ENCODE results near the gene VRK1. TPM values are rescaled to one million over a fixed set of nuclear protein-coding genes. Genes with fewer than 3 reads are reported as not detected.

The VRK1 gene
- total RNA-seq, 1 donor: 34.0 TPM

GRCh38 chr14:96858643-96859042 lies 61.5 kb downstream of the VRK1 start:
- DNase-seq (ENCODE audit: low read depth): no peak
- H3K4me3 ChIP-seq (ENCODE audit: low read depth, low read length): no peak overlapping the region
- TF ChIP-seq CTCF (IDR thresholded peaks at IDR 0.05; ENCODE audit: insufficient read depth, low read length): no peak

- TF ChIP-seq CTCF (IDR thresholded peaks at IDR 0.05; ENCODE audit: insufficient read depth, low read length): no peak
- no peak overlapping the region for H3K4me3 ChIP-seq (ENCODE audit: low read depth, low read length)
- no peak for DNase-seq (ENCODE audit: low read depth)
Observed at GRCh38 chr14:96861568-96862310, 64.6 kb downstream of the VRK1 start.

GRCh38 chr14:96863327-96863985 lies 66.3 kb downstream of the VRK1 start:
- H3K4me3 ChIP-seq (ENCODE audit: low read depth, low read length): no peak overlapping the region
- no peak for TF ChIP-seq CTCF (IDR thresholded peaks at IDR 0.05; ENCODE audit: insufficient read depth, low read length)
- no peak for DNase-seq (ENCODE audit: low read depth)

GRCh38 chr14:96863986-96864330 lies 66.8 kb downstream of the VRK1 start:
- TF ChIP-seq CTCF (IDR thresholded peaks at IDR 0.05; ENCODE audit: insufficient read depth, low read length): no peak
- DNase-seq (ENCODE audit: low read depth): no peak
- no peak overlapping the region for H3K4me3 ChIP-seq (ENCODE audit: low read depth, low read length)

- TF ChIP-seq CTCF (IDR thresholded peaks at IDR 0.05; ENCODE audit: insufficient read depth, low read length): no peak
- no peak for DNase-seq (ENCODE audit: low read depth)
- no peak overlapping the region for H3K4me3 ChIP-seq (ENCODE audit: low read depth, low read length)
Observed at GRCh38 chr14:96867634-96868033, 70.5 kb downstream of the VRK1 start.

GRCh38 chr14:96874127-96874526 lies 76.9 kb downstream of the VRK1 start:
- H3K4me3 ChIP-seq (ENCODE audit: low read depth, low read length): no peak overlapping the region
- TF ChIP-seq CTCF (IDR thresholded peaks at IDR 0.05; ENCODE audit: insufficient read depth, low read length): no peak
- DNase-seq (ENCODE audit: low read depth): no peak

All from fibroblast of the aortic adventitia (primary cell).